ENCODE measurements around the gene HES7. TPM values are rescaled to one million over a fixed set of nuclear protein-coding genes. Genes with fewer than 3 reads are reported as not detected.
A peak's percentile ranks its signal among the peaks of the same experiment; 100 is the strongest.

Gene HES7
- total and polyA plus RNA-seq, 10 donors, result 0.04 to 0.67 (median 0.41) TPM; not detected in 5

DNA sequence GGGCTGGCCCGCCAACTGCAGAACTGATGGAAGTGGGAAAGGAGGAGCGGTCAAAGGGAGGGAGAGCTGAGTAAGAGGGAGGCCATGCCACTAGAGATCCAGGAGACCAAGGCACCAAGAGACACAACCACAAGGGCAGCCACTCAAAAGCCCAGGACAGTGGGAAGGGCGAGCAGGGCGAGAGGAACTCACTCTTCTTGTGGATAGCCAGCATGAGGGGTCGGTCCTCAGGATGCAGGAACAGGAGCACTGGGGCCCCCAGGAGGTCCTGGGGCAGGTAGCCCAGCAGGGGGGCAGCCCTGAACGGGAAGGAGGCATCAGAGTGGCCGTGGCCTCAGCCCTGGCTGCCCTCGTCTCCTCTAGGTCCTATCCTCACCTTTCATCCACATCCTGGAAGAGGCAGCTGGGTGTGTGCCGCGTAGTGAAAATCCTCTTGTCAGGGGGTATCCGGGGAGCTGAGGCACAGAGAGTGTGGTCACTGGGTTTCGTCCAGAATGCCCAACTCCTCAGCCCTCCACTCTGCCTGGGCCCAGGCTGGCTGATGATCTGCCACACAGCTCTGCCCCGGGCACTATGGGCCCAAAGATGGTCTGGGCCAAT lies 24.0 kb upstream of the HES7 start:
- no peak for TF ChIP-seq POLR2A (IDR thresholded peaks at IDR 0.05)
- TF ChIP-seq, protein P1, sequence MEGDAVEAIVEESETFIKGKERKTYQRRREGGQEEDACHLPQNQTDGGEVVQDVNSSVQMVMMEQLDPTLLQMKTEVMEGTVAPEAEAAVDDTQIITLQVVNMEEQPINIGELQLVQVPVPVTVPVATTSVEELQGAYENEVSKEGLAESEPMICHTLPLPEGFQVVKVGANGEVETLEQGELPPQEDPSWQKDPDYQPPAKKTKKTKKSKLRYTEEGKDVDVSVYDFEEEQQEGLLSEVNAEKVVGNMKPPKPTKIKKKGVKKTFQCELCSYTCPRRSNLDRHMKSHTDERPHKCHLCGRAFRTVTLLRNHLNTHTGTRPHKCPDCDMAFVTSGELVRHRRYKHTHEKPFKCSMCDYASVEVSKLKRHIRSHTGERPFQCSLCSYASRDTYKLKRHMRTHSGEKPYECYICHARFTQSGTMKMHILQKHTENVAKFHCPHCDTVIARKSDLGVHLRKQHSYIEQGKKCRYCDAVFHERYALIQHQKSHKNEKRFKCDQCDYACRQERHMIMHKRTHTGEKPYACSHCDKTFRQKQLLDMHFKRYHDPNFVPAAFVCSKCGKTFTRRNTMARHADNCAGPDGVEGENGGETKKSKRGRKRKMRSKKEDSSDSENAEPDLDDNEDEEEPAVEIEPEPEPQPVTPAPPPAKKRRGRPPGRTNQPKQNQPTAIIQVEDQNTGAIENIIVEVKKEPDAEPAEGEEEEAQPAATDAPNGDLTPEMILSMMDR (IDR thresholded peaks at IDR 0.05 in 8 of 11, conservative IDR thresholded peaks at IDR 0.05 in 3 of 11), result no peak
- peak in 2 of 3 donors; percentile 12 to 43 for TF ChIP-seq POLR2AphosphoS5 (IDR thresholded peaks at IDR 0.05)
- DNase-seq, result no peak
- Histone ChIP-seq H3K4me3 (no peak overlapping the region), H3K9me3 (no peaks in the 10 kb centered on the region), H3K27ac (peak overlapping the region in 2 of 8 donors; percentile 16 to 27), H3K4me1 (peaks cover 16 to 51% (median 30%) of the 10 kb centered on the region in 6 donors), H3K36me3 (peaks cover 16 to 87% (median 75%) of the 10 kb centered on the region in 6 donors), H3K27me3 (replicated peaks in 1 of 7) (no peaks in the 10 kb centered on the region)
- intact Hi-C loops (cut with DNase I; ENCODE audit: low total_unique reads), result no loop called here
- WGBS, 5 donors, result 91 to 98% (median 93%) methylated on average over 12 to 13 of the region's 13 CpGs

DNA sequence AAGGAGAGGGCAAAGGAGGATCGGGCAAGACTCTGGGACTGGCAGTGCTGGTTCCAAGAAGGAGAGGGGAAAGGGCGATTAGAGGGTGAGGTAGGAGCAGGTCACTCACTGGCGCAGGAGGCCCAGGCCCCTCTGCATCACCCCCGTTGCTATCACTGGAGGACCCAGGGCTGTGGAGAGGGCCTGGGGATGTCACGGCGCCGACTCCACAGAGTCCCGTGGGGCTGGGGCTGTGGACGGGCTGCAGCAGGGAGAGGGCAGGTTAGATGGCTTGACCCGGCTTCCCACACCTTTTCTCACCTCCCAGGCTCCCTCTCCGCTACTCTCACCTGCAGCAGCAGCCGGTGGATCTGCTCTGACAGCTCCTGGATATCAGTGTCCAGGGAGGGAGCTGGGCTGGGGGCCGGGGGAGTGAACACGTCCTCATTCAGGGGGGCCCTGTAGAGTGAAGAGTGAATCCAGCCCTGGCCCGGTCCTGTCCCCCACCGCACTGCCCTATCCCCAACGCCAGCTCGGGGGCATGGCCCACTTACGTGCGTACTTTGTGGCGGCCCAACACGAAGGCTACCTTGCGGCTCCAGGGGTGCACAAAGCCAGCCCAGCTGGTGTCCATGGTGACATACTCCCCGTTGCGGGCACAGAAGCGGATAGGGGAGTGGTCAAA lies 23.4 kb upstream of the HES7 start:
- intact Hi-C loops (cut with DNase I; ENCODE audit: low total_unique reads), result no loop called here
- 91 to 95% (median 92%) methylated on average over 24 to 26 of the region's 26 CpGs for WGBS, 5 donors
- DNase-seq, result no peak
- TF ChIP-seq, protein P1 (IDR thresholded peaks at IDR 0.05 in 8 of 11, conservative IDR thresholded peaks at IDR 0.05 in 3 of 11), result no peak
- TF ChIP-seq POLR2AphosphoS5 (IDR thresholded peaks at IDR 0.05), result peak in 1 of 3 donors; percentile 60
- H3K9me3 ChIP-seq, result no peaks in the 10 kb centered on the region
- peak overlapping the region in 2 of 8 donors; percentile 16 to 27 for H3K27ac ChIP-seq
- H3K36me3 ChIP-seq, result peaks cover 16 to 89% (median 81%) of the 10 kb centered on the region in 6 donors
- H3K27me3 ChIP-seq (replicated peaks in 1 of 7), result no peaks in the 10 kb centered on the region
- peaks cover 11 to 47% (median 24%) of the 10 kb centered on the region in 6 donors for H3K4me1 ChIP-seq
- no peak overlapping the region for H3K4me3 ChIP-seq

DNA sequence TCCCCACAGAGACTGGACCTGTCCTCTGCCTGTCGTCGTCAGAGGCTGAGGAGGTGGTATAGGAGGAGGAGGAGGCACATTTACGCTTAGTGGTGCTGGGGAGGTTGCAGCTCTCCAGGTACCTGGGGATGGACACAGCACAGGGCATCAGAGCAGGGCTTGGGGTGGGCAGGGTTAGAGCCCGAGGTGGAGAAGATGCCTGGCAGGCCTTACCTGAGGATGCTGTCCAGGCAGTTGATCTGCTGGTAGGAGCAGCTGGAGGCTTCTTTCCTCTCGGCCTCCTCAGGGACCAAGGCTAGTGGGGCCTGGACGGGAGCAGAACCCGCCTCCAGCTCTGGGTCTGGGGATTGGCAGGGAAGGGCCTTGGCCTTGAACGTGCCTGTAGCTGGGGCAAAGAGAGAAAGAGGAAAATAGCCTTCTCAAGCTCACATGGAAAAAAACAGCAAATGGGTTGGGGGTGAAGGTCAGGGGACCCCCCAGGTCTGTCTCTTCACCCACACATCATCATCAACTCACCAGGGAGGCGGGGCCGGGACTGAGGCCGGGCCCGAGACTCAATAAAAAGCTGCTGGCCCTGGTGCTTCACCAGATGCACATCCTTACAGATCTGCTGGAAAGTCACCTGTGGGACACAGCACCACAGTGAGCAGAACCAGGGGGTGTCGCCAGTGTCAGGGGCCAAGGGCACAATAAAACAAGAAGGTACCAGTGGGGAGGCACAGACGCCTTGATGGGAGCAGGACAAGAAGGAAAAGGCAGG lies 22.7 kb upstream of the HES7 start:
- DNase-seq, result no peak
- H3K9me3 ChIP-seq, result no peaks in the 10 kb centered on the region
- WGBS, 5 donors, result 83 to 94% (median 93%) methylated on average over 14 of the region's 14 CpGs
- H3K4me3 ChIP-seq, result no peak overlapping the region
- intact Hi-C loops (cut with DNase I; ENCODE audit: low total_unique reads), result no loop called here
- no peaks in the 10 kb centered on the region for H3K27me3 ChIP-seq (replicated peaks in 1 of 7)
- TF ChIP-seq, protein P1 (IDR thresholded peaks at IDR 0.05 in 8 of 11, conservative IDR thresholded peaks at IDR 0.05 in 3 of 11), result no peak
- TF ChIP-seq POLR2A (IDR thresholded peaks at IDR 0.05) (no peak), POLR2AphosphoS5 (IDR thresholded peaks at IDR 0.05) (peak in 1 of 3 donors; percentile 7)
- H3K4me1 ChIP-seq, result peaks cover 11 to 44% (median 22%) of the 10 kb centered on the region in 6 donors
- peak overlapping the region in 2 of 8 donors; percentile 4 to 16 for H3K27ac ChIP-seq
- H3K36me3 ChIP-seq, result peaks cover 16 to 96% (median 88%) of the 10 kb centered on the region in 6 donors

Measured in spleen (tissue), 11 donors.